ENCODE data around the gene JPT1.
"Not testable (repeated sequence)": the region's sequence is repeated elsewhere in the genome, so short reads cannot be mapped to it uniquely, and the experiment has no call there.

The JPT1 gene

GRCh38 chr17:75129576-75129975 is 24.7 kb downstream of the JPT1 start:
- DNase-seq: no peak

- DNase-seq: no peak
These were observed 25.4 kb downstream of the JPT1 start for GRCh38 chr17:75128694-75129505.

- DNase-seq: not testable (repeated sequence)
These were observed 26.4 kb downstream of the JPT1 start for GRCh38 chr17:75127936-75128335.

- no peak for DNase-seq
These were observed 27.4 kb downstream of the JPT1 start for GRCh38 chr17:75126954-75127353.

- DNase-seq: no peak
These were observed 28.3 kb downstream of the JPT1 start for GRCh38 chr17:75125984-75126383.

- DNase-seq: no peak
These were observed 29.5 kb downstream of the JPT1 start for GRCh38 chr17:75124819-75125162.

- DNase-seq: peak; percentile 35
These were observed 30.1 kb downstream of the JPT1 start for GRCh38 chr17:75124041-75124818.

- DNase-seq: no peak
These were observed 36.0 kb downstream of the JPT1 start for GRCh38 chr17:75118307-75118706.

GRCh38 chr17:75116737-75117136 is 37.6 kb downstream of the JPT1 start:
- DNase-seq: no peak

GRCh38 chr17:75115555-75115954 is 38.8 kb downstream of the JPT1 start:
- DNase-seq: no peak

- DNase-seq: no peak
These were observed 39.6 kb downstream of the JPT1 start for GRCh38 chr17:75114552-75115314.

- peak; percentile 87 for DNase-seq
These were observed 40.3 kb downstream of the JPT1 start for GRCh38 chr17:75113798-75114551.

GRCh38 chr17:75111777-75112335 is 42.5 kb downstream of the JPT1 start:
- DNase-seq: no peak

- DNase-seq: peak; percentile 16
These were observed 43.9 kb downstream of the JPT1 start for GRCh38 chr17:75110234-75110937.

- peak; percentile 86 for DNase-seq
These were observed 44.7 kb downstream of the JPT1 start, which contains the start of gene ARMC7 for GRCh38 chr17:75109407-75110233. Gene ARMC7 (plus strand): TSS chr17:75109969. CDS start chr17:75110289, 320 bp downstream.

- no peak for DNase-seq
These were observed 45.3 kb downstream of the JPT1 start for GRCh38 chr17:75109046-75109406.

- DNase-seq: no peak
These were observed 46.1 kb downstream of the JPT1 start for GRCh38 chr17:75108193-75108592.

- DNase-seq: no peak
These were observed 48.9 kb downstream of the JPT1 start for GRCh38 chr17:75105126-75106080.

Data from central memory CD4-positive, alpha-beta T cell (primary cell).